Transverse colon (tissue), 4 donors: Measurements from ENCODE around the gene CSRP3.

ENCODE experiments used
- POLR2A ChIP-seq: fragments of 450-650 bp; IDR thresholded peaks from one replicate; pipeline ENCODE4 v1.6.1; 2016; ENCODE audit warnings: antibody characterized with exemption, mild to moderate bottlenecking, moderate library complexity
- POLR2AphosphoS5 ChIP-seq, 3 donors: sonication (generic); formaldehyde crosslinking; IDR thresholded peaks; one replicate each; pipeline ENCODE4 v1.6.1; 2016; ENCODE audit warnings: antibody characterized with exemption in 3 of 3
- TF ChIP-seq, protein P1 (sequence below), 5 experiments: fragments of 200-600 bp in 3 of 5; fragments of 450-650 bp in 2 of 5; sonication (generic) in 3 of 5; IDR thresholded peaks; 1 replicate in 2 of 5; 2 replicates in 3 of 5; pipeline ENCODE4 v1.5.1; 2016 to 2017; ENCODE audit warnings: antibody characterized with exemption in 5 of 5, inconsistent platforms in 3 of 5, mild to moderate bottlenecking in 2 of 5, moderate library complexity in 1 of 5

- TF ChIP-seq POLR2AphosphoS5 (IDR thresholded peaks at IDR 0.05) (no peak), POLR2A (no peak)
- TF ChIP-seq, protein P1, sequence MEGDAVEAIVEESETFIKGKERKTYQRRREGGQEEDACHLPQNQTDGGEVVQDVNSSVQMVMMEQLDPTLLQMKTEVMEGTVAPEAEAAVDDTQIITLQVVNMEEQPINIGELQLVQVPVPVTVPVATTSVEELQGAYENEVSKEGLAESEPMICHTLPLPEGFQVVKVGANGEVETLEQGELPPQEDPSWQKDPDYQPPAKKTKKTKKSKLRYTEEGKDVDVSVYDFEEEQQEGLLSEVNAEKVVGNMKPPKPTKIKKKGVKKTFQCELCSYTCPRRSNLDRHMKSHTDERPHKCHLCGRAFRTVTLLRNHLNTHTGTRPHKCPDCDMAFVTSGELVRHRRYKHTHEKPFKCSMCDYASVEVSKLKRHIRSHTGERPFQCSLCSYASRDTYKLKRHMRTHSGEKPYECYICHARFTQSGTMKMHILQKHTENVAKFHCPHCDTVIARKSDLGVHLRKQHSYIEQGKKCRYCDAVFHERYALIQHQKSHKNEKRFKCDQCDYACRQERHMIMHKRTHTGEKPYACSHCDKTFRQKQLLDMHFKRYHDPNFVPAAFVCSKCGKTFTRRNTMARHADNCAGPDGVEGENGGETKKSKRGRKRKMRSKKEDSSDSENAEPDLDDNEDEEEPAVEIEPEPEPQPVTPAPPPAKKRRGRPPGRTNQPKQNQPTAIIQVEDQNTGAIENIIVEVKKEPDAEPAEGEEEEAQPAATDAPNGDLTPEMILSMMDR (IDR thresholded peaks at IDR 0.05) = no peak
These were observed 7.0 kb downstream of the CSRP3 start for GRCh38 chr11:19194620-19195308.
